ENCODE data around the gene ADNP.

Gene ADNP

GRCh38 chr20:50953821-50954220 lies 22.6 kb upstream of the ADNP start:
- Mint-ChIP-seq H3K4me3 (no peak overlapping the region), H3K27ac (no peak overlapping the region), H3K4me1 (ENCODE audit: low read depth) (peaks cover 48% of the 10 kb centered on the region), H3K36me3 (peaks cover 6% of the 10 kb centered on the region), H3K27me3 (no peaks in the 10 kb centered on the region), H3K9me3 (ENCODE audit: low read depth) (no peaks in the 10 kb centered on the region)

- H3K9me3 Mint-ChIP-seq (ENCODE audit: low read depth) = no peaks in the 10 kb centered on the region
- H3K27ac Mint-ChIP-seq = no peak overlapping the region
- H3K27me3 Mint-ChIP-seq = no peaks in the 10 kb centered on the region
- peaks cover 6% of the 10 kb centered on the region for H3K36me3 Mint-ChIP-seq
- H3K4me1 Mint-ChIP-seq (ENCODE audit: low read depth) = peaks cover 41% of the 10 kb centered on the region
- no peak overlapping the region for H3K4me3 Mint-ChIP-seq
These were observed 22.0 kb upstream of the ADNP start for GRCh38 chr20:50953196-50953595.

- Mint-ChIP-seq H3K9me3 (ENCODE audit: low read depth) (no peaks in the 10 kb centered on the region), H3K27ac (peak overlapping the region; percentile 61), H3K4me1 (ENCODE audit: low read depth) (peaks cover 12% of the 10 kb centered on the region), H3K36me3 (peaks cover 6% of the 10 kb centered on the region), H3K4me3 (no peak overlapping the region), H3K27me3 (no peaks in the 10 kb centered on the region)
These were observed 17.0 kb upstream of the ADNP start for GRCh38 chr20:50948132-50948785.

GRCh38 chr20:50943069-50943468 lies 11.8 kb upstream of the ADNP start:
- peaks cover 3% of the 10 kb centered on the region for H3K4me1 Mint-ChIP-seq (ENCODE audit: low read depth)
- H3K36me3 Mint-ChIP-seq = peaks cover 8% of the 10 kb centered on the region
- no peak overlapping the region for H3K27ac Mint-ChIP-seq
- H3K27me3 Mint-ChIP-seq = no peaks in the 10 kb centered on the region
- H3K9me3 Mint-ChIP-seq (ENCODE audit: low read depth) = no peaks in the 10 kb centered on the region
- H3K4me3 Mint-ChIP-seq = no peak overlapping the region

GRCh38 chr20:50933589-50933988 lies 2.4 kb upstream of the ADNP start:
- H3K27ac Mint-ChIP-seq = no peak overlapping the region
- no peaks in the 10 kb centered on the region for H3K9me3 Mint-ChIP-seq (ENCODE audit: low read depth)
- peaks cover 7% of the 10 kb centered on the region for H3K36me3 Mint-ChIP-seq
- no peaks in the 10 kb centered on the region for H3K27me3 Mint-ChIP-seq
- no peak overlapping the region for H3K4me3 Mint-ChIP-seq
- peaks cover 24% of the 10 kb centered on the region for H3K4me1 Mint-ChIP-seq (ENCODE audit: low read depth)

- peak overlapping the region; percentile 88 for H3K4me3 Mint-ChIP-seq
- H3K36me3 Mint-ChIP-seq = peaks cover 12% of the 10 kb centered on the region
These were observed 1.5 kb upstream of the ADNP start for GRCh38 chr20:50932691-50933280.

GRCh38 chr20:50932016-50932485 lies 814 bp upstream of the ADNP start:
- H3K36me3 Mint-ChIP-seq = peaks cover 12% of the 10 kb centered on the region
- peak overlapping the region; percentile 95 for H3K27ac Mint-ChIP-seq
- H3K27me3 Mint-ChIP-seq = no peaks in the 10 kb centered on the region
- peak overlapping the region; percentile 88 for H3K4me3 Mint-ChIP-seq
- no peaks in the 10 kb centered on the region for H3K9me3 Mint-ChIP-seq (ENCODE audit: low read depth)
- H3K4me1 Mint-ChIP-seq (ENCODE audit: low read depth) = peaks cover 40% of the 10 kb centered on the region

More at GRCh38 chr20:50932691-50933280, 1.5 kb upstream of the ADNP start:
- peaks cover 32% of the 10 kb centered on the region for H3K4me1 Mint-ChIP-seq (ENCODE audit: low read depth)
- peak overlapping the region; percentile 95 for H3K27ac Mint-ChIP-seq
- H3K9me3 Mint-ChIP-seq (ENCODE audit: low read depth) = no peaks in the 10 kb centered on the region
- no peaks in the 10 kb centered on the region for H3K27me3 Mint-ChIP-seq

- Mint-ChIP-seq H3K27me3 (no peaks in the 10 kb centered on the region), H3K9me3 (ENCODE audit: low read depth) (no peaks in the 10 kb centered on the region), H3K4me1 (ENCODE audit: low read depth) (peaks cover 48% of the 10 kb centered on the region), H3K4me3 (peak overlapping the region; percentile 78), H3K27ac (peak overlapping the region; percentile 86), H3K36me3 (peaks cover 12% of the 10 kb centered on the region)
These were observed 296 bp downstream of the ADNP start for GRCh38 chr20:50930976-50931305.

- Mint-ChIP-seq H3K4me1 (ENCODE audit: low read depth) (peaks cover 54% of the 10 kb centered on the region), H3K4me3 (peak overlapping the region; percentile 90), H3K36me3 (peaks cover 12% of the 10 kb centered on the region), H3K27ac (peak overlapping the region; percentile 92), H3K27me3 (no peaks in the 10 kb centered on the region), H3K9me3 (ENCODE audit: low read depth) (no peaks in the 10 kb centered on the region)
These were observed 880 bp downstream of the ADNP start for GRCh38 chr20:50930139-50930975.

- H3K27ac Mint-ChIP-seq = peak overlapping the region; percentile 92
- H3K4me3 Mint-ChIP-seq = peak overlapping the region; percentile 90
- H3K9me3 Mint-ChIP-seq (ENCODE audit: low read depth) = no peaks in the 10 kb centered on the region
- H3K36me3 Mint-ChIP-seq = peaks cover 15% of the 10 kb centered on the region
- no peaks in the 10 kb centered on the region for H3K27me3 Mint-ChIP-seq
- H3K4me1 Mint-ChIP-seq (ENCODE audit: low read depth) = peaks cover 62% of the 10 kb centered on the region
These were observed 1.7 kb downstream of the ADNP start for GRCh38 chr20:50929299-50930138.

GRCh38 chr20:50928469-50928868 lies 2.8 kb downstream of the ADNP start:
- H3K27ac Mint-ChIP-seq = peak overlapping the region; percentile 46
- no peaks in the 10 kb centered on the region for H3K27me3 Mint-ChIP-seq
- peak overlapping the region; percentile 90 for H3K4me3 Mint-ChIP-seq
- H3K9me3 Mint-ChIP-seq (ENCODE audit: low read depth) = no peaks in the 10 kb centered on the region
- H3K4me1 Mint-ChIP-seq (ENCODE audit: low read depth) = peaks cover 72% of the 10 kb centered on the region
- H3K36me3 Mint-ChIP-seq = peaks cover 15% of the 10 kb centered on the region

GRCh38 chr20:50926530-50926929 lies 4.7 kb downstream of the ADNP start:
- peaks cover 15% of the 10 kb centered on the region for H3K36me3 Mint-ChIP-seq
- no peaks in the 10 kb centered on the region for H3K9me3 Mint-ChIP-seq (ENCODE audit: low read depth)
- peak overlapping the region; percentile 13 for H3K4me3 Mint-ChIP-seq
- H3K4me1 Mint-ChIP-seq (ENCODE audit: low read depth) = peaks cover 77% of the 10 kb centered on the region
- H3K27me3 Mint-ChIP-seq = no peaks in the 10 kb centered on the region
- no peak overlapping the region for H3K27ac Mint-ChIP-seq

GRCh38 chr20:50924261-50924920 lies 6.8 kb downstream of the ADNP start:
- H3K27me3 Mint-ChIP-seq = no peaks in the 10 kb centered on the region
- H3K4me1 Mint-ChIP-seq (ENCODE audit: low read depth) = peaks cover 88% of the 10 kb centered on the region
- H3K27ac Mint-ChIP-seq = peak overlapping the region; percentile 66
- no peaks in the 10 kb centered on the region for H3K9me3 Mint-ChIP-seq (ENCODE audit: low read depth)
- peak overlapping the region; percentile 17 for H3K4me3 Mint-ChIP-seq
- H3K36me3 Mint-ChIP-seq = peaks cover 18% of the 10 kb centered on the region
